A549 (cell line): ENCODE measurements around the gene TFDP3. TPM values are rescaled to one million over a fixed set of nuclear protein-coding genes. Genes with fewer than 3 reads are reported as not detected.

Experiments
- ATAC-seq, 2 experiments: fragments of 200-7000 bp in 1 of 2; fragments of >200 bp in 1 of 2; cut with Nextera tagmentation in 1 of 2; cut with Tn5 transposase in 1 of 2; 3 replicates each; pipeline versions ENCODE4 v1.8.0 to v1.9.1; 2018 to 2020; ENCODE audit warnings: mild to moderate bottlenecking in 1 of 2, moderate library complexity in 1 of 2
- CTCF ChIA-PET: fragments of 300-600 bp; sonication (Branson Sonifier 250); formaldehyde crosslinking; extraction: SDS; loops from one replicate; lab custom pipeline; 2021; ENCODE audit warnings: antibody characterized with exemption, inconsistent platforms; lab: Yijun Ruan, JAX
- POLR2A ChIA-PET: fragments of 350-600 bp; formaldehyde crosslinking; extraction: SDS; loops from one replicate; lab custom pipeline; 2021; ENCODE audit warnings: antibody characterized with exemption, inconsistent platforms; lab: Yijun Ruan, JAX
- DNase-seq, 2 experiments: peaks; one replicate each; pipeline versions ENCODE4 v3.0.0 to v3.0.0-alpha.2; 2011 to 2016; ENCODE audit warnings: low read depth in 1 of 2, low spot score in 1 of 2
- FAIRE-seq: peaks from 2 replicates; lab custom pipeline; 2011; peaks lifted over from hg19 to GRCh38; lab: Jason Lieb, UNC
- H3K27ac ChIP-seq, 2 experiments: fragments of >200 bp; sonication (Bioruptor Twin); formaldehyde crosslinking; 3 replicates each; pipeline ENCODE4 v1.5.1; 2016 to 2017
- H3K4me1 ChIP-seq: fragments of >200 bp; sonication (Bioruptor Twin); formaldehyde crosslinking; 3 replicates; pipeline ENCODE4 v1.6.1; 2016
- H3K4me2 ChIP-seq: fragments of >200 bp; sonication (Bioruptor Twin); formaldehyde crosslinking; 3 replicates; pipeline ENCODE4 v1.6.1; 2016
- H3K4me3 ChIP-seq: fragments of >200 bp; sonication (Bioruptor Twin); formaldehyde crosslinking; 3 replicates; pipeline ENCODE4 v1.5.1; 2016
- H3K9me3 ChIP-seq: fragments of >200 bp; sonication (Bioruptor Twin); formaldehyde crosslinking; 3 replicates; pipeline ENCODE4 v1.6.1; 2016
- BHLHE40 ChIP-seq: IDR thresholded peaks from 2 replicates; pipeline ENCODE4 v1.6.1; 2012; ENCODE audit warnings: low read depth, low read length, inconsistent platforms
- CBX2 ChIP-seq: fragments of 200-600 bp; sonication (generic); IDR thresholded peaks from 2 replicates; pipeline ENCODE4 v1.6.1; 2016; ENCODE audit warnings: low read depth, mild to moderate bottlenecking, borderline replicate concordance
- EP300 ChIP-seq, 2 experiments: fragments of >200 bp; sonication (Bioruptor Twin); formaldehyde crosslinking; IDR thresholded peaks; 2 replicates in 1 of 2; 3 replicates in 1 of 2; pipeline ENCODE4 v1.6.1; 2016 to 2017
- HEYL ChIP-seq: fragments of 250-450 bp; sonication (Bioruptor Pico); IDR thresholded peaks from 2 replicates; pipeline ENCODE4 v1.8.0; 2021; ENCODE audit warnings: mild to moderate bottlenecking, moderate library complexity
- HOXA7 ChIP-seq: fragments of 250-450 bp; sonication (Bioruptor Pico); IDR thresholded peaks from 2 replicates; pipeline ENCODE4 v1.5.0; 2020; ENCODE audit warnings: mild to moderate bottlenecking, moderate library complexity
- JUN ChIP-seq, 2 experiments: fragments of >200 bp; sonication (Bioruptor Twin); formaldehyde crosslinking; IDR thresholded peaks; 2 replicates in 1 of 2; 3 replicates in 1 of 2; pipeline ENCODE4 v1.6.1; 2016 to 2017
- JUNB ChIP-seq: fragments of >200 bp; sonication (Bioruptor Twin); formaldehyde crosslinking; IDR thresholded peaks from 2 replicates; pipeline ENCODE4 v1.6.1; 2016
- MAZ ChIP-seq: fragments of 150-350 bp; IDR thresholded peaks from 2 replicates; pipeline ENCODE4 v1.6.1; 2014; ENCODE audit warnings: antibody characterized with exemption, low read depth, low read length, borderline replicate concordance
- NPAS2 ChIP-seq: fragments of 250-450 bp; sonication (Bioruptor Pico); IDR thresholded peaks from 2 replicates; pipeline ENCODE4 v1.8.0; 2022; ENCODE audit warnings: mild to moderate bottlenecking, moderate library complexity, borderline replicate concordance
- NR3C1 ChIP-seq: fragments of >200 bp; sonication (Bioruptor Twin); formaldehyde crosslinking; IDR thresholded peaks from 3 replicates; pipeline ENCODE4 v1.6.1; 2017
- PHF8 ChIP-seq: fragments of 200-600 bp; sonication (generic); IDR thresholded peaks from 2 replicates; pipeline ENCODE4 v1.6.1; 2016; ENCODE audit warnings: low read depth, mild to moderate bottlenecking, antibody characterized with exemption, moderate library complexity, borderline replicate concordance
- POLR2A ChIP-seq: IDR thresholded peaks from 2 replicates; pipeline ENCODE4 v1.6.1; 2012; ENCODE audit warnings: mild to moderate bottlenecking, low read length
- POLR2AphosphoS2 ChIP-seq: conservative IDR thresholded peaks from 2 replicates; pipeline ENCODE4 v1.6.1; 2012; ENCODE audit warnings: low read length, improper control_type of control experiment, inconsistent platforms
- RNF2 ChIP-seq: fragments of 200-600 bp; sonication (generic); IDR thresholded peaks from 2 replicates; pipeline ENCODE4 v1.6.1; 2016; ENCODE audit warnings: low read depth, mild to moderate bottlenecking, antibody characterized with exemption, moderate library complexity, borderline replicate concordance
- WGBS: methylation state at CpG from one replicate; pipeline ENCODE4 v1.1.6; 2017; ENCODE audit errors: missing lambda C conversion rate; 5-methylcytosine and 5-hydroxymethylcytosine counted together
- polyA plus RNA-seq, 4 experiments: library from polyadenylated mRNA; depleted of rRNA in 3 of 4; stranded (reverse); fragments of >200 nt; fragmentation: RNase III in 1 of 4; extraction: RNeasy Plus Mini Kit Qiagen cat#74134 plus additional on column Dnase treatment in 1 of 4; gene quantifications; 2 replicates in 3 of 4; 3 replicates in 1 of 4; pipeline ENCODE4 v1.2.3, GENCODE V29; 2011 to 2017
- TF ChIP-seq, protein P1 (sequence below): IDR thresholded peaks from 2 replicates; pipeline ENCODE4 v1.6.1; 2012
- TF ChIP-seq, protein P2 (sequence below): fragments of 250-450 bp; sonication (Bioruptor Pico); IDR thresholded peaks from 2 replicates; pipeline ENCODE4 v1.5.0; 2020; ENCODE audit warnings: low read depth, mild to moderate bottlenecking, moderate library complexity
- TF ChIP-seq, protein P3 (sequence below): fragments of 200-600 bp; sonication (generic); IDR thresholded peaks from 2 replicates; pipeline ENCODE4 v1.6.1; 2016; ENCODE audit warnings: antibody characterized with exemption, mild to moderate bottlenecking, moderate library complexity
- TF ChIP-seq, protein P4 (sequence below): fragments of 250-450 bp; sonication (Bioruptor Pico); IDR thresholded peaks from 2 replicates; pipeline ENCODE4 v1.5.0; 2021; ENCODE audit warnings: mild to moderate bottlenecking, moderate library complexity, borderline replicate concordance
- TF ChIP-seq, protein P5 (sequence below): fragments of 150-350 bp; IDR thresholded peaks from 2 replicates; pipeline ENCODE4 v1.6.1; 2014; ENCODE audit warnings: low read depth, mild to moderate bottlenecking, low read length
- TF ChIP-seq, protein P6 (sequence below): IDR thresholded peaks from 2 replicates; pipeline ENCODE4 v1.6.1; 2012

TFDP3 gene
- polyA plus RNA-seq, 2 of the 4 experiments (the other 2 are of a cell fraction): not detected

DNA sequence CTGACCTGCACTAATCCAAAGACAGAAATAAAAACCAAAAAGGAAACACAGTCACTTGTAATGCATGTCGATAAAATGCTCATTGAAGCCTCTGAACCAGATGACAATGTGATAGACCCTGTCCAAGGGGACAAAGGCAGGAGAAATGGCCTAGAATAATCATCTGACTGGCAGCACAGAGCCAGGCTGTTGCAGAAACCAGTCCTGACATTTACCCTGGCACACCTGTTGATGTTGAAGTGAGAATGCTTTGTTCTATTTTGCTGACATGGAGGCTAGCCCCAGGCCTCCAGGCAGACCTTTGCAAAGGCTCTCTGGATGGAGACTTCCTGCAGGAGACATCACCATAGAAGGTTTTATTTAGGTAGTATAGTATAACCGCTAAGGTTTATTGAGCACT, 41.0 kb downstream of the TFDP3 start:
- no peak for TF ChIP-seq EP300 (IDR thresholded peaks at IDR 0.05)
- TF ChIP-seq BHLHE40: no peak
- TF ChIP-seq RNF2: no peak
- TF ChIP-seq HEYL (CRISPR knock-in tag): no peak
- TF ChIP-seq, protein P1, sequence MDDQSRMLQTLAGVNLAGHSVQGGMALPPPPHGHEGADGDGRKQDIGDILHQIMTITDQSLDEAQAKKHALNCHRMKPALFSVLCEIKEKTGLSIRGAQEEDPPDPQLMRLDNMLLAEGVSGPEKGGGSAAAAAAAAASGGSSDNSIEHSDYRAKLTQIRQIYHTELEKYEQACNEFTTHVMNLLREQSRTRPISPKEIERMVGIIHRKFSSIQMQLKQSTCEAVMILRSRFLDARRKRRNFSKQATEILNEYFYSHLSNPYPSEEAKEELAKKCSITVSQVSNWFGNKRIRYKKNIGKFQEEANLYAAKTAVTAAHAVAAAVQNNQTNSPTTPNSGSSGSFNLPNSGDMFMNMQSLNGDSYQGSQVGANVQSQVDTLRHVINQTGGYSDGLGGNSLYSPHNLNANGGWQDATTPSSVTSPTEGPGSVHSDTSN: no peak
- TF ChIP-seq, protein P2, sequence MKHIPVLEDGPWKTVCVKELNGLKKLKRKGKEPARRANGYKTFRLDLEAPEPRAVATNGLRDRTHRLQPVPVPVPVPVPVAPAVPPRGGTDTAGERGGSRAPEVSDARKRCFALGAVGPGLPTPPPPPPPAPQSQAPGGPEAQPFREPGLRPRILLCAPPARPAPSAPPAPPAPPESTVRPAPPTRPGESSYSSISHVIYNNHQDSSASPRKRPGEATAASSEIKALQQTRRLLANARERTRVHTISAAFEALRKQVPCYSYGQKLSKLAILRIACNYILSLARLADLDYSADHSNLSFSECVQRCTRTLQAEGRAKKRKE (CRISPR knock-in tag): no peak
- TF ChIP-seq, protein P3, sequence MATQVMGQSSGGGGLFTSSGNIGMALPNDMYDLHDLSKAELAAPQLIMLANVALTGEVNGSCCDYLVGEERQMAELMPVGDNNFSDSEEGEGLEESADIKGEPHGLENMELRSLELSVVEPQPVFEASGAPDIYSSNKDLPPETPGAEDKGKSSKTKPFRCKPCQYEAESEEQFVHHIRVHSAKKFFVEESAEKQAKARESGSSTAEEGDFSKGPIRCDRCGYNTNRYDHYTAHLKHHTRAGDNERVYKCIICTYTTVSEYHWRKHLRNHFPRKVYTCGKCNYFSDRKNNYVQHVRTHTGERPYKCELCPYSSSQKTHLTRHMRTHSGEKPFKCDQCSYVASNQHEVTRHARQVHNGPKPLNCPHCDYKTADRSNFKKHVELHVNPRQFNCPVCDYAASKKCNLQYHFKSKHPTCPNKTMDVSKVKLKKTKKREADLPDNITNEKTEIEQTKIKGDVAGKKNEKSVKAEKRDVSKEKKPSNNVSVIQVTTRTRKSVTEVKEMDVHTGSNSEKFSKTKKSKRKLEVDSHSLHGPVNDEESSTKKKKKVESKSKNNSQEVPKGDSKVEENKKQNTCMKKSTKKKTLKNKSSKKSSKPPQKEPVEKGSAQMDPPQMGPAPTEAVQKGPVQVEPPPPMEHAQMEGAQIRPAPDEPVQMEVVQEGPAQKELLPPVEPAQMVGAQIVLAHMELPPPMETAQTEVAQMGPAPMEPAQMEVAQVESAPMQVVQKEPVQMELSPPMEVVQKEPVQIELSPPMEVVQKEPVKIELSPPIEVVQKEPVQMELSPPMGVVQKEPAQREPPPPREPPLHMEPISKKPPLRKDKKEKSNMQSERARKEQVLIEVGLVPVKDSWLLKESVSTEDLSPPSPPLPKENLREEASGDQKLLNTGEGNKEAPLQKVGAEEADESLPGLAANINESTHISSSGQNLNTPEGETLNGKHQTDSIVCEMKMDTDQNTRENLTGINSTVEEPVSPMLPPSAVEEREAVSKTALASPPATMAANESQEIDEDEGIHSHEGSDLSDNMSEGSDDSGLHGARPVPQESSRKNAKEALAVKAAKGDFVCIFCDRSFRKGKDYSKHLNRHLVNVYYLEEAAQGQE: no peak
- no peak for TF ChIP-seq POLR2AphosphoS2
- no peak for TF ChIP-seq JUNB
- TF ChIP-seq HOXA7 (CRISPR knock-in tag): no peak
- no peak for TF ChIP-seq CBX2
- TF ChIP-seq MAZ: no peak
- TF ChIP-seq, protein P4, sequence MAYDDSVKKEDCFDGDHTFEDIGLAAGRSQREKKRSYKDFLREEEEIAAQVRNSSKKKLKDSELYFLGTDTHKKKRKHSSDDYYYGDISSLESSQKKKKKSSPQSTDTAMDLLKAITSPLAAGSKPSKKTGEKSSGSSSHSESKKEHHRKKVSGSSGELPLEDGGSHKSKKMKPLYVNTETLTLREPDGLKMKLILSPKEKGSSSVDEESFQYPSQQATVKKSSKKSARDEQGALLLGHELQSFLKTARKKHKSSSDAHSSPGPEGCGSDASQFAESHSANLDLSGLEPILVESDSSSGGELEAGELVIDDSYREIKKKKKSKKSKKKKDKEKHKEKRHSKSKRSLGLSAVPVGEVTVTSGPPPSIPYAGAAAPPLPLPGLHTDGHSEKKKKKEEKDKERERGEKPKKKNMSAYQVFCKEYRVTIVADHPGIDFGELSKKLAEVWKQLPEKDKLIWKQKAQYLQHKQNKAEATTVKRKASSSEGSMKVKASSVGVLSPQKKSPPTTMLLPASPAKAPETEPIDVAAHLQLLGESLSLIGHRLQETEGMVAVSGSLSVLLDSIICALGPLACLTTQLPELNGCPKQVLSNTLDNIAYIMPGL (CRISPR knock-in tag): no peak
- no peak for TF ChIP-seq PHF8
- TF ChIP-seq NR3C1: no peak
- ChIA-PET POLR2A (no interaction called here), CTCF (no interaction called here)
- FAIRE-seq (no peak), DNase-seq (no peak), ATAC-seq (no peak)
- Histone ChIP-seq H3K9me3 (no peaks in the 10 kb centered on the region), H3K4me2 (no peak overlapping the region), H3K4me3 (no peak overlapping the region), H3K27ac (no peak overlapping the region), H3K4me1 (no peaks in the 10 kb centered on the region)
- WGBS: 27% methylated on average over 2 of the region's 2 CpGs

DNA sequence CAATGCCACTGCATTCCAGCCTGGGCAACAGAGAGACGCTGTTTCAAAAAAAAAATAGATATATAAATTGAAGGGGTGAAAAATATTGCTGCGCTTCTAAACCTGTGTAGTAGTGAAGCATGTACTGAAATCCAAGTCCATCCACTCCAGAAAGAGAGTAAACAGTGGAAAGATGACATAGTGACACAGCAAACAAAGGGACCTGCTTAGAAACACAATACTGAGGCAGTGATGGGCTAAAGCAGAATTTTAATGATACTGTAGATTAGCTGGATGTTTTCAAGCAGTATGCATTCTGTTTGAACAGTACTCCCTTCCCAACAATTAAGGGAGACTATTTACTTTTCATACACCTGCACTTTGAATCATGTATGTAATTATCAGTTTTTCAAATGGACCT, 42.5 kb downstream of the TFDP3 start:
- DNase-seq (no peak), ATAC-seq (no peak), FAIRE-seq (no peak)
- H3K27ac ChIP-seq: no peak overlapping the region
- TF ChIP-seq, protein P5, sequence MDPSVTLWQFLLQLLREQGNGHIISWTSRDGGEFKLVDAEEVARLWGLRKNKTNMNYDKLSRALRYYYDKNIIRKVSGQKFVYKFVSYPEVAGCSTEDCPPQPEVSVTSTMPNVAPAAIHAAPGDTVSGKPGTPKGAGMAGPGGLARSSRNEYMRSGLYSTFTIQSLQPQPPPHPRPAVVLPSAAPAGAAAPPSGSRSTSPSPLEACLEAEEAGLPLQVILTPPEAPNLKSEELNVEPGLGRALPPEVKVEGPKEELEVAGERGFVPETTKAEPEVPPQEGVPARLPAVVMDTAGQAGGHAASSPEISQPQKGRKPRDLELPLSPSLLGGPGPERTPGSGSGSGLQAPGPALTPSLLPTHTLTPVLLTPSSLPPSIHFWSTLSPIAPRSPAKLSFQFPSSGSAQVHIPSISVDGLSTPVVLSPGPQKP: no peak
- no peak for TF ChIP-seq NPAS2 (CRISPR knock-in tag)
- TF ChIP-seq, protein P1: no peak
- TF ChIP-seq JUN (IDR thresholded peaks at IDR 0.05): no peak
- TF ChIP-seq, protein P6, sequence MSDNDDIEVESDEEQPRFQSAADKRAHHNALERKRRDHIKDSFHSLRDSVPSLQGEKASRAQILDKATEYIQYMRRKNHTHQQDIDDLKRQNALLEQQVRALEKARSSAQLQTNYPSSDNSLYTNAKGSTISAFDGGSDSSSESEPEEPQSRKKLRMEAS: no peak
- no peak for TF ChIP-seq POLR2A
- ChIA-PET CTCF (interaction anchor here (1.2 kb wide), 1 partner anchor 200 kb away, joined by 4 read pairs; no protein-coding TSS in a partner anchor), POLR2A (no interaction called here)
- H3K9me3 ChIP-seq: no peaks in the 10 kb centered on the region
- no peak overlapping the region for H3K4me2 ChIP-seq
- 9% methylated on average over 2 of the region's 2 CpGs for WGBS
- H3K4me1 ChIP-seq: no peaks in the 10 kb centered on the region
- no peak overlapping the region for H3K4me3 ChIP-seq
